ENCODE measurements around the gene ZNF574. TPM values are rescaled to one million over a fixed set of nuclear protein-coding genes. Genes with fewer than 3 reads are reported as not detected.
A peak's percentile ranks its signal among the peaks of the same experiment; 100 is the strongest.
"Not testable (repeated sequence)": the region's sequence is repeated elsewhere in the genome, so short reads cannot be mapped to it uniquely, and the experiment has no call there.

ZNF574 gene
- total RNA-seq, 1 donor from 2014 or later: 13.5 TPM

DNA sequence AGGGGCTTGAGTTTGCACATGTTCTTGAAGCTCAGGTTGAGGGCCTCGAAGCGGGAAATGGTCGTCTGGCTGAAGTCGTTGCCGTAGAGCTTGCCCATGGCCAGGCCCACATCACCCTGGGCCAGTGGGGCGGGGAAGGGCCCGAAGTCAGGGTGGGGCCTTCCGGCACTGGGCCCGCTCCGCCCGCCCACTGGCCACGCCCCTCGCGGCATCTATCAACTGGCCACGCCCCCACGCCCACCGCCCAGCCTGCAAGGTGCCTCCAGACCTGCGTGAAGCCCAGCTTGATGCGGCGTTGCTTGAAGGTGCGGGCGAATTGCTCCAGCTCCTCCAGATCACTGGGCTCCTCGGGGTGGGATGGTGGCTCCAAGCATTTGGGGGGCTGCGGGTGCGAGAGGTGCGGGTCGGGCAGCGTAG is 19.9 kb downstream of the ZNF574 start:
- FAIRE-seq: no peak
- DNase-seq (ENCODE audit: low spot score in 2 of 2): no peak

DNA sequence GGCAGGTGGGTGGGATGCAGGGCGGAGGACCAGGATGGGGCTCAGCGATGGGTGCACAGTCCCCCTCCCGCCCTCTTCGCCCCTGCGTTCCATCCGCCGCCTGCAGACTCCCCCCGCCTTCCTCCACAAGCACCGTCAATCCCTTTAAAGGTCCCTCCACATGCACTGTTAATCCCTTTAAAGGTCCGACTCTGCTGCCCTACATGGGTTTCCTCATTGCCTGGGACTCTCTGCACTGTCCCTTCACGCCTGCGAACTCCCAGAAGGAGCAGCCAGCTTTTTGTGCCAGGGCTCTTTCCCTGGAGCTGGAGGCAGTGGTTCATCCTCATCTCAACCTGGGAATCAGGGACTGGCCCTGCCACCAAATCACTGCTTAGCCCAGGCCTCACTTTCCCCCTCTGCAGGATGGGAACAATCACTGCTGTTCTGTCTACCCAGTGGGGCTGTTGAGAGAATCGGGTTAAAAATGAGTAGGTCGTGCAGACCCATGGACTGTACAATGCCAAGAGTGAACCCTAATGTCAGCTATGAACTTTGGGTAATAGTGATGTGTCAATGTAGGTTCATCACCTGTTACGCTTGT is 20.4 kb downstream of the ZNF574 start:
- DNase-seq (ENCODE audit: low spot score in 2 of 2) (no peak), FAIRE-seq (no peak)

DNA sequence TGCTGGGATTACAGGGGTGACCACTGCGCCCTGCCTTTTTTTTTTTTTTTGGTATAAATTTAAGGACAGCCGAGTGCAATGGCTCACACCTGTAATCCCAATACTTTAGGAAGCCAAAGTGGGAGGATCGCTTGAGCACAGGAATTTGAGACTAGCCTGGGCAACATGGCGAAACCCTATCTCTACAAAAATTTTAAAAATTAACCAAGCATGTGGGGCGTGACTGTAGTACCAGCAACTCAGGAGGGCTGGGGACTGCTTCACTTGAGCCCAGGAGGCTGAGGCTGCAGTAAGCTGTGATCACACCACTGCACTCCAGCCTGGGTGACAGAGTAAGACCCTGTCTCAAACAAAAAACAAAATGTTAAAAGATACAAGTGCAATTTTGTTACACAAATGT is 21.5 kb downstream of the ZNF574 start:
- FAIRE-seq (no peak), DNase-seq (ENCODE audit: low spot score in 2 of 2) (no peak)

DNA sequence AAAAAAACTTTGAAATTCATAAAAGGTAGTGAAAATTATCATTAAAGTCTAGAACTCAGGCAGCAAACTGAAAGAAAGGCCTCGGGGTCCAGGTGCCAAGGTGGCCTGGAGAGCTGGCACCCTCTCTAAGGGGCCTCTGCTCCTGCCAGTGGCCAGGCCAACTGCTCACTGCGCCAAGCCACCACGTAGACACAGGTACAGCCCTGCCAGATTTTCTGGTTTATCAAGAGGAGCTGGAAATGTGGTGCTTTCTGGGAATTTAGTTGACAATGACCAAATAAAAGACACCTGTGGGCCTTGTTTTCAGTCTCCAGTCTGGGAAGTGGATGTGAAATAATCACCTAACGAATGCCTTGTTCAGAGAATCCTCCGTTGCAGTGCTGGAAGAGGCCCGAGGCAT is 22.8 kb downstream of the ZNF574 start:
- DNase-seq (ENCODE audit: low spot score in 2 of 2): no peak
- FAIRE-seq: no peak

DNA sequence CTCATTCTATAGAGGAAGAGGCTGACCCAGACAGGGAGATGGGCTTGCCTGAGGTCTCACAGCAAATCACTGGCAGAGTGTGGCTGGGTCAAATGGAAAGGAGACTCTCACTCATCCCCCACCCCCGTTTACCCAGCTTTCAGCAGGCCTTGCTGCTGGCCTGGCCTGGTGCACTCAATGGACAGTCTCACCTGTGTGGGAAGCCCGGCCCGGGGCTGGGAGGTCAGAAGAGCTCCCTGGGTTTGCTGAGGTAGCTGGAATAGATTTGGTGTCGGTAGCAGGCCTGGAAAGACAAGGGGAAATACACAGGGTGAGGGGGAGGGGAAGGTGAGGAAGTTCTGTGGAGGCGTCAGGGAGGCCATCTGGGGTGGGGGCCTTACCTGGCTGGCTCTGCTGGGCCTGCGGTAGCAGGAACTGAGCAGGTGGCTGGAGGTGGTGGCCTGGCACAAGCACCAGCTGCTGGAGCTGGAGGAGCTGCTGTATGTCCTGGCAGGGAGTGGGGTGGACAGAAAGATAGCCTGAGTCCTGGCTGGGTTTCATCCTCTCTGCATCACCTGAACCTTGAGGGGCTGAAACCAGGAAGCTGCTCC is 23.5 kb downstream of the ZNF574 start:
- FAIRE-seq (no peak), DNase-seq (ENCODE audit: low spot score in 2 of 2) (no peak)

DNA sequence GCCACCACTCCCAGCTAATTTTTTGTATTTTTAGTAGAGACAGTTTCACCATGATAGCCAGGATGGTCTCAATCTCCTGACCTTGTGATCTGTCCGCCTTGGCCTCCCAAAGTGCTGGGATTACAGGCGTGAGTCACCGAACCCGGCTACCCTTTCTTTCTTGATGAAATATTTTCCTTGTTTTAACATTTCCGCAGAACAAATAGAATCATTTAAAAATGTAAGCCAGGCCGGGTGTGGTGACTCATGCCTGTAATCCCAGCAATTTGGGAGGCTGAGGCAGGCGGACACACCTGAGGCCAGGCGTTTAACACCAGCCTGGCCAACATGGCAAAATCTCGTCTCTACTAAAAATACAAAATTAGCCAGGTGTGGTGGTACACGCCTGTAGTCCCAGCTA is 24.3 kb downstream of the ZNF574 start:
- DNase-seq (ENCODE audit: low spot score in 2 of 2); FAIRE-seq: not testable (repeated sequence)

DNA sequence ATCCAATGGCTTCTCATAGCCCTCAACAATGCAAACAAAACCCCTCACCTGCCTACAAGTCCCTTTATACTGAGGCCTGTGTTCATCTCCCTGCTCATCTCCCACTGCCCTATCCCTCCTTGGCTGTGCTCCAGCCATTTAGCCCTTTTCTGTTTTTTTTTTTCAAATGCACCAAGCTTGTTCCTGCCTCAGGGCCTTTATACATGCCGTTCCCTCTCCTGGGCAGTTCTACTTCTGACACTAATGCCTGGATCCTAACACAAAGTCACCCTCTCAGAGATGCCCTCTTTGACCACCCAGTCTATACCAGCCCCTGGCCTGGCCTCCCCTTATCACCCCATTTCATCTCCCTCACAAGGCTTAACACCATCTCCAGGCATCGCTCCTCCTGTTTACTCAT is 26.9 kb downstream of the ZNF574 start:
- FAIRE-seq: no peak
- DNase-seq (ENCODE audit: low spot score in 2 of 2): no peak

DNA sequence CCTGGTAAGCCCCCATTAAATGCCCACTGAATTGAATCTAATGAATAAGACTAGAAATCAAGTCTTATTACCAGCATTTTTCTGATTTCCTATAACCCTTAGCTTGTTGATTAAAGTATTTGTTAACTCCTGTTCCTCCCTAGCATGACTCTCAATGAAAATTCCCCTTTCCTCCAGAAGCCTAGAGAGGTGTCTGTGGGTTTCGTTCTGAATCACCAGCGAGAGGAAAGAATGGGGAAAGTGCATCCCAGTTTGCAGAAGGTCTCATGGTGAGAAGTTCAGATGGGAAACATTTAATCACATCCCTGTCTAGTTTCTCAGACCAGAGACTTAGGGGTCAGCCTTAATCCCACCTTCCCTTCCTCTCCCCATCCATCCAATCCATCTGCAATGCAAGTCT is 29.4 kb downstream of the ZNF574 start:
- DNase-seq (ENCODE audit: low spot score in 2 of 2): no peak
- no peak for FAIRE-seq

DNA sequence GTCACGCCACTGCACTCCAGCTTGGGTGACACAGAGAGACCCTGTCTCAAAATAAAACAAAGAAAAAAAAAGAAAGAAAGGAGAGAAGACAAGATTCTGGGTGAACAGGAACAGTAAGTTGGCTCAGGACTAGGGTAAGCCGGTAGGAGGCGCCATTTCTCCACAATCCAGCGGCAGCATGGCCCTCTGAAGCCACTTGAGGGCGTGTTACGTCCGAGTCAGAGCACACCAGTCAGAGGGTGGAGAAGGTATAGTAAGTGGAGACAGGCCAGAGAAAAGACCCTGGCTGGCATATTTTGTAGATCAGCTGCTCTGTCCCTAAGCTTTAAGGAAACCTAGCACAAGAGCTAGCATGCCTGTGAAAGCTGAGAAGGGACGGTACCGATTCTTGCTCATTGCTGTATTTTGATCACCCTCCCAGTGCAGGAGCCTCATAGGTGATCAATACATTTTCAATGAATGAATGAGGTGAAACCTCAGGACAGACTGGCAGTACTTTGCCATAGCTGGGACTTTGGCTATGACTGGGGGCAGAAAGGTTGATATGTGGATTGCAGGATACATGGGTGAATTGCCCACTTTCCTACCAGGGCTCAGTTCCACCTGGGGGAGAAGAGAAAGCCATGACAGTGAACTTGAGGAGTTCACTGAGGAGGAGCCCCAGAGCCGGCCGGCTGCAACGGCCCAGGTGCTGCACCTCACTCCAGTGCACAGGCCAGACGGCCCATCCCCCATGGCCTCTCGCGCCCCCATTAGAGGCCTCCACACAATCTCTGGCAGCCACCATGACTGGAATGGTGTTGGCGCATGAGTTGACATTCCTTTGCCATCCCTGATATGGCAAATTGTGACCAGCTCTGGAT is 32.8 kb downstream of the ZNF574 start:
- DNase-seq (ENCODE audit: low spot score in 2 of 2) (peak; percentile 49 to 72), FAIRE-seq (no peak)

DNA sequence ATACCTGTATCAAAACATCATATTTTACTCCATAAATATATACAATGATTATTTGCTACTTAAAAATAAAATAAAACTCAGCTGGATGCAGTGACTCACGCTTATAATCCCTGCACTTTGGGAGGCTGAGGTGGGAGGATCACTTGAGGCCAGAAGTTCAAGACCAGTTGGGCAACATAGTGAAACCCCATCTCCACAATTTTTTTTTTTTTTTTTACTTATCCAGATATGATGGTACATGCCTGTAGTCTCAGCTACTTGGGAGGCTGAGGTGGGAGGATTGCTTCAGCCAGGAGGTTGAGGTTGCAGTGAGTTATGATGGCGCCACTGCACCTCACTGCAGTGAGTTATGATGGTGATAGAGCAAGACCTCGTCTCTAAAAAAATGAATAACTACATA is 33.9 kb downstream of the ZNF574 start:
- DNase-seq (ENCODE audit: low spot score in 2 of 2): no peak
- FAIRE-seq: no peak

DNA sequence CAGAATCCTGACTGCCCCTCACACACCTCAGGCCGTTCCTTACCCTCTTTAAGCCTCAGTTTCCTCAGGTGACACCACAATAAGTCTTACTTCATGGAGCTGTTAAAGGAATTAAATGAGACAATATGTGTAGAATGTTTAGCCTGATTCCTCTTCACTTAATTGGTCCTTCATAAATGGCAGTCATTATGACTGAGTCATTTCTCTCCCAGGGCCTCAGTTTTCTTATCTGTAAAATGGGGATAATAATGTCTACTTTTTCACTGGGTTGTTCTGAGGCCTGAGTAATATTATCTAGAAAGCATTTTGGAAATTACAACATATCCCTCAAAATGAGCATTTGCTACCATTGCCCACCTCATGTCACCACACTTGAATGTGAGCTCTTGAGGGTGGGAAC is 34.7 kb downstream of the ZNF574 start:
- no peak for DNase-seq (ENCODE audit: low spot score in 2 of 2)
- no peak for FAIRE-seq

DNA sequence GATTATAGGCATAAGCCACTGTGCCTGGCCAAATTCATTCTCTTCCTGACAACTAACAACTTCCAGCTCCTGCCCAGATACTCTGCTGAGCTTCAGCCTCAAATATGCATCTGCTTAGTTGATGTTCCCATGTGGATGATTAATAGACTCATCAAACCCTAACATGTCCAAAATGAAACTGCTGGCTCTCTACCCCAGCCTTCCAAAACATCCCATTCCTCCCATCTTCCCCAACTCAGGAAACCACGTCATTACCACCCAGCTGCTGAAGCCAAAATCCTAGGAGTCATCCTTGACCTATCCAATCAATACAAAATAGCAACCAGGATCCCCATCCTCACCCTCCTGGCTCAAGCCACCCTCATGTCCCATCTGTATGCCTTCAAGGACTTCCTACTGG is 35.4 kb downstream of the ZNF574 start:
- FAIRE-seq: no peak

DNA sequence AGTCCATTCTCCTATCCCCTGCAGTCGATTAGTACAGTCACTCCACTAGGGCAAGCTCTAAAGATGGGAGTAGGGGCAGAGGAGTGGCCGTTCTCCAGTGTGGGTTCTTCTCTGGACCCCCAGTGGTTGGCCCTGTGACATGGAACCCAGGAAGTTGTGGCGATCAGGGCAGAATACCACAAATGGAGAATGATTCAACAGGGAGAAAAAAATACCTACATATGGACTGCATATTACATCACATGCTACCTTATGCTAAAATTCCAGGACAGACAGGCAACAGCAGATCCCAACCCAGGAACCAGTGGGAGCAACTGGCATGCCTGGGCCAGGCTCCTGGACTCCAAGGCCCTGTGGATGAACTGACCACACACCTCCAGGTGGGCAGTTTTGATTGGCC is 35.8 kb downstream of the ZNF574 start:
- FAIRE-seq: no peak

More for the DNA sequence above, 35.4 kb downstream of the ZNF574 start:
- no peak for DNase-seq (ENCODE audit: low spot score in 2 of 2)

DNA sequence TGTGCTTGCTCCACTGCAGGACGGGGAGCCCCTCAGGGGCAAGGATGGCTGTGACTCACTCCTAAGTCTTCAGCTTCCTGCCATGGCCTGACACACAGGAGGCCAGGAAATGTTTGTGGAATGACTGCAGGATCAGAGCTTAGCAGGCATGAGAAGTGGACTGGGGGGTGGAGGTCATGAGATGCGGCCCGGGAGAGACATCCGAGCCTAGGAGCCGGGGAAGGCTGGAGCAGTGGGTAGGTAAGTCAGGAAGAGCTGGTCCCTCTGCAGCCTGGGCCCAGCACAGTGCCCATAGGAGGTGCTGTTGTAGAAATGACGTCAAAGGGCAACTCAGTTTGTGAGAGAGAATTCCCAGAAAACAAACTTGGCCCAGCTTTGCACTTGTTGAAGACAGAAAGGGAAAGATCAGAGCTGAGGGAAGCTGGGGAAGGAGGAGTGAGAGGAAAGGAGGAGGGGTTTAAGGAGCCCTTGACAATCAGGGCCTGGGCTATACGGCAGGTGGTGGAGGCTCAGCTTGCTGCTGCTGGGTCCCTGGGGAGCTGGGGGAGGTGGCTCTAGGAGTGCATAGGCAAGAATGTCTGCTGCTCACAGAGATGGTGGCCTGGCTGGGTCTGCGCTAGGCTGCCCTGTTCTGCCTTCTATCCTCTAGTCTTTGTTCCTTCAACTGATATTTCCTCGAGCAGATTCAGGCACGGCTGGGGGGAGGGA is 37.8 kb downstream of the ZNF574 start:
- DNase-seq (ENCODE audit: low spot score in 2 of 2): no peak
- no peak for FAIRE-seq

More for the DNA sequence above, 35.8 kb downstream of the ZNF574 start:
- no peak for DNase-seq (ENCODE audit: low spot score in 2 of 2)

DNA sequence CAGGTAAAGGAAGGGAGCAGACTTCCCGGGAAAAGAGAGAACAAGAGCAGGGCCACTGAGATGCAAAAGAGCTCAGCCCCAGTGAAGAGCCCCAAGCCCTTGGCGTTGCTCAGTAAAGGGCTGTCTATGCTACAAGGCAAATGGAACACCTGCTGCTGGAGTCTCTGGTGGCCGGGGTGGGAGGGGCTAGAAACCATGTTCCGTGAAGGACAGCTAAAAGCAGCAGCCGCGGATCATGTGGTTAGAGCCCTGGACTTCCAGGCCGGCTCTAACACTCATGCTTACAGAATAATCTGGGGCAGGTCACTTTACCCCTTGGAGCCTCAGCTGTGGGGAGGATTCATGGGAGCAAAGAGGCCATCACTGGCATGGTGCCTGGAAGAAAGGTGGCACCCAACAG is 38.4 kb downstream of the ZNF574 start:
- DNase-seq (ENCODE audit: low spot score in 2 of 2) (no peak), FAIRE-seq (no peak)

DNA sequence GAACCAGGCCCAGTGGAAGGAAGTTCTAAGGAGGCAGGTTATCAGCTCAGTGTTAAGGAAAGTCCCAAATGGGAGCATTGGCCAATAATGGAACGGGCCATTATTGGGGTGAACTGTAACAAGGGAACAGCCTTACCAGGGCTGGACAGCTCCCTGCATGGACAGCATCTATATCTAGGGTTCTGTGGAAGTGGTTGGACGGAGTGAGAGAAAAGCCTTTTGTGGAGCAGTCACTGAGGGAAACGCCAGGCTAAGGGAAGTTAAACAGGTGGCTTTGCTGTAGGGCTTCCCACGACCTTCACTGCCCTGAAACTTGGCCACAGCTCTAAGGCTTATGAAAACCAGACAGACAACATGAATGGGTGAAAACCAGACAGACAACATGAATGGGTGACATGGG is 39.3 kb downstream of the ZNF574 start:
- DNase-seq (ENCODE audit: low spot score in 2 of 2) (no peak), FAIRE-seq (no peak)

DNA sequence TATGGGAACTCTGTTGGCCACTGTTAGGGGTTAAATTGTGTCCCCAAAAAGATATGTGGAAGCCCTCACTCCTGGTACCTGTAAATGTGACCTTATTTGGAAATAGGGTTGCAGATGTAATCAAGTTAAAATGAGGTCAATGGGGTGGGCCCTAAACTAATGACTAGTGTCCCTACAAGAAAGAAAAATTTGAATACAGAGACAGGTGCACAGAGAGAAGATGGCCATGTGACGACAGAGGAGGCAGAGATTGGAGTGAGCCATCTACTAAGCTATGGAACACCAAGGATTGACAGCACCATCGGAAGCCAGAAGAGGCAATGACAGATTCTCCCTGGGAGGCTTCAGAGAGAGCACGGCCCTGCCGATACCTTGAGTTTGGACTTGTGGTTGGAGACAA is 39.7 kb downstream of the ZNF574 start:
- FAIRE-seq (no peak), DNase-seq (ENCODE audit: low spot score in 2 of 2) (no peak)

DNA sequence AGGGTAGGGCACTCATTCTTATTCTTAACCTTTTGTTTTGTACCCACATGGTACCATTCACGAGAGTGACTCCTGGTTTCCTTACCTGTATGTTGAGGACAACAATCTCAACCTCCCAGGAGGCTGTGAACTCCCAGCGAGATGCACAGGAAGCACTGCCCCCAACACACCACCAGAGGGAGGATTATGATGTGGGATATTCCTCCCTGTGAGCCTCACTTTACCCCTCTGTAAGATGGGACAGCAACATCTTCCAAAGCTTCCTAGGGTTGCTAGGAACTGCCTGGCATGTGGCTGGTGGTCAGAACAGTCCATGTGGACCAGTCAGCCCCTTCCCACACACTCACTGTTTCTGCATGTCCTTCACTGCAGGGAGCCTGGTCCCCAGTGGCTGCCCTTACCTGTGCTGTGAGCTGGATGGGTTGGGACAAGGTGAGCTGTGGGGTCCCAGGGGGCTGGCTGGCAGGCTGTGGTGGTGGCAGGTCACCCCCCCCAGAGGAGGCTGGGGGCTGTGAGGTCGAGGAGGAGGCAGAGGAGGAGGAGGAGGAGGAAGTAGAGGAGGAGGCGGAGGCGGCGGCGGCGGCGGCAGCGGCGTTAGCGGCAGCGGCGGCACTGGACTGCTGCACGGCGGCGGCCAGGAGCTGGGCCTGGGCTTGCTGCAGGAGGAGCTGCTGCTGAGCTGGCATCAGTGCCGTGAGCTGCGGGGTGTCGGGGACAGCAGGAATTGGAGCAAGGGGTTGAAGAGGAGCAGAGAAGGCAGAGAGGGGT is 40.5 kb downstream of the ZNF574 start:
- no peak for FAIRE-seq
- no peak for DNase-seq (ENCODE audit: low spot score in 2 of 2)

DNA sequence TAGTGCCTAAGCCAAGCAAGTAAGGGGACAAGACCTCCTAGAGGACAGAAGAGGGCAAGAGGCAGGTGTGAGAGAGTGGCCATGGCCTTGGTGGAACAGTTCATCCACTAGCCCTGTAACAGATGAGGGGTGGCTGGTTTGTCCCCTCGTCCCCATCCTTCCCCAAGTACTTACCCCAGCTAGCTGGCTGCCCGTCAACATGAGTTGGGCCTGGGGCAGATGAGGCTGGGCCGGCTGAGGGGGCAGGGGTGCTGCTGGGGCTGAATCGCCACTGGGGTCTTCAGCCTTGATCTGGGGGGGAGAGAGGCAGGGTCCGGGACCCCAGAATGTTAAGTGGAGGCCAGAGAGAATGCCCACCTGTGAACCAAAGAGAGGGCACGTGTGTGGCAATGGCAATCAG is 41.1 kb downstream of the ZNF574 start:
- DNase-seq (ENCODE audit: low spot score in 2 of 2) (no peak), FAIRE-seq (no peak)

DNA sequence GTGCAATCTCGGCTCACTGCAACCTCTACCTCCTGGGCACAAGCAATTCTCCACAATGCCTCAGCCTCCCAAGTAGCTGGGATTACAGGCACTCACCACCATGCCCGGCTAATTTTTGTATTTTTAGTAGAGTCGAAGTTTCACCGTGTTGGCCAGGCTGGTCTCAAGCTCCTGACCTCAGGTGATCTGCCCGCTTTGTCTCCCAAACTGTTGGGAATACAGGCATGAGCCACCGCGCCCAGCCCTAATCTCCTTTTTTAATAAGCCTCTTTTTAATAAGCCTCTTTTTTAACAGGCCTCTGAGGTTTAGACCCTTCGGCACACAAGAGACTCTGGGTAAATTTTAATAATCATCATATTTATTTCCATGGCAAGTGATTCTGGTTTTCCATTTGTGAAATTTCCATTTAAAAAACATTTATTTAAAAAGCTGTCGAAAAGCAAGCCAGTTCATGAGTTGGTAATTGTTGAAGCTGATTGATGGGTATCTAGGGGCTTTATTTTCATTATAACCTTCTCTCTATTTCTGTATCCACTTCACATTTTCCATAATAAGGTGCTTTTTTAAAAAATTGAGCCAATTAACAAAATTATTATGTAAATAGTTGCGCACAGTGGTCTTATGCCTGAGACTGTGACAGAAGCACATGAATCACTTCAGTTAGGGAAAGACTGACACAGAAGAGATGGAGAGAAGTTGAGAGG is 44.5 kb downstream of the ZNF574 start:
- FAIRE-seq (no peak), DNase-seq (ENCODE audit: low spot score in 2 of 2) (no peak)
